HG03039 (cell line): ENCODE data around the gene NFASC.

Experiments used
- ATAC-seq: cut with Tn5 transposase; IDR thresholded peaks from one replicate; pipeline ENCODE4 v1.9.1; 2021; ENCODE audit warnings: mild to moderate bottlenecking, moderate library complexity; ENCODE audit not compliant: unreplicated experiment

NFASC gene

DNA sequence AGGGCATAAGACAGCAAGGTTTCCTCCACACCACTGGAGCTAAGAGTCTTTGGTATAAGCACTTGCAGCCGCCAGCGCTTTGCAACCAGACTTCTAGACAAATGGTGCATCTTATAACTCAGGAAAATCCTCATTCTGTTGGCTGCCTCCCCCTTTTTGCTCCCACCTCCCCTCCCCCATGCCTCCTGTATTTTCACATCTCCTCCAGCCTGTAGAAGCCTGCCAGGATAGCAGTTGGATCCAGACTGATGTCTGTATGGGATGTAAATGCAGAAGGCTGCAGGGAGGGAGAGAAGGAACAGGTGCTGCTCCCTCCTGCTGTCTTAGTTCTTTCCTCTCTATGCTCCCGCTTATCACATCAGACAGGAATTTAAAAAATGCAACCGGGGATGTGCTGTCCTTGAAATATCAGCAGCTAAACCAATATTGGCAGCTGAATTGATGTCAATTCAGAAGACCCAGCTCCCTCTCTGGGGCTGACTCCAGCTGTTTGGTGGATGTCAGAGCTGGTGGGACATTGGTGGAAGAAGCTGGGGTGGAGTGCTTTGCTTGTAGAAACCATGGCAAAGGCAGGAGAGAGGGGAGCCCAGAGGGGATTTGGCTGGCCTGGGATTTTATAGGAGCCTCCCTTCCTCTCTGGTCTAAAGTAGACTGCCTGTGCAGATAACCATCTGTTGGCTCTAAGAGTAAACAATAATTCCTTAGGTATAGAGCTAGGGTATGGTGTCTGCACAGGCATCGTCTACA, 53.5 kb downstream of the NFASC start:
- no peak for ATAC-seq

DNA sequence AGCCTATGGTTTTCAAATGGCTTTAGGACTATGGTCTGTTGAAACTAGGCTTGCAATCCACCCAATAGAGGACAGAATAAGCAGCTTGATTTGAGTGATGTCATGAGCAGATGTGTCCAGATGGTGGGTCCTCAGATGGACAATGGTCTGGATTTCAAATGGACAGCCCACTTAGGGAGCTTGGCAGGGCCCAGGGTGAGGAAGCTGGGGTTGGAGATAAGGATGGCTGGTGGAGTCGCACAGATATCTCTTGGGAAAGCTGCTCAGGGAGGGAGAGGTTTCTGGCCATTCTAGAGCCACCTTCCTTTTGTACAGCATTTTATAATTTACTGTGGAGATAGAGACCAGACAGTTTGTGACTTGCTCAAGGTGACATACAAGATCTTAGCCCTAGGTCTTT, 55.0 kb downstream of the NFASC start:
- no peak for ATAC-seq

DNA sequence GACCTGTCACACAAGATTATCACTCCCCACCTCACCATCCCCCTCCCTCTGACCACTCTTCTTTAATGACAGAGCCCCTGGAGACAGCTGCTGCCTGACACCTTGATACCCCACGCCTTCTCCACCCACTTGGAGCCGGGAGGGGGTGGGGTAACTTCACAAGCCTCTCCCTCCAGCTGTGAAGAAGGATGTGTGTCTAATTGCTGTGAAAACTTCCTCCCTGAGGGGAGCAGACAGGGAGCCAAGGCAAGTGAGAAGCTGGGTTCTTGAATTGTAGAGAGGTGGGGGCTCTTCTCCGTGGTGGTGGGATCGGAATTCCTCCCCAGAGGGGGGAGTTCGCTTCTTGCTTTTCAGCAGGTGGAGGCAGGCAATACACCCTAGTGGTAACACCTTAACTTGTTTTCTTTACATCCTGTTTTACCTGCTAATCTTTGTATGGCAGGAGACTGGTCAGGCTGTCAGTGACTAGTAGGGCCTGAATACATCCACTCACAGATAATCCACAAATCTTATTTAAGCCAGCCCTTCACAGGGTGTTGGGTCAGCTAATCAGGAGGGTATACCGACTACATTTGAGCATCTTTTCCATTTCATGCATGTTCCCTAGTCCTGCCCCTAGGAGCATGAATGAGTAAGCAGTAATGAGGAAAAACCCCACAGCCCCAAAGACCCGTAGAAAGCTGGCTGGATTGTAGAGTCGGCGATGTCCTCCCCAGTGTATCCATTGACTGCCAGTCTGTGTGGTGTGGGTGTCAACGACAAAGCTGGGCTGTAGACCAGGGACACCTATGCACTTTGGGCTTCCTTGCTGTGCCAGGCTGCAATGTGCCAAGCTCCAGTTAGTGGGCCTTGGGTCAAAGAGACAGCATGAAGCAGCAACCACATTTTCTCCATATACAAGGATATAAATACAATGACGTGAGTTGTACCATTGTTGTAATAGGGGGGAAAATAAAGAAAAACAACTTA, 57.3 kb downstream of the NFASC start:
- ATAC-seq: no peak

DNA sequence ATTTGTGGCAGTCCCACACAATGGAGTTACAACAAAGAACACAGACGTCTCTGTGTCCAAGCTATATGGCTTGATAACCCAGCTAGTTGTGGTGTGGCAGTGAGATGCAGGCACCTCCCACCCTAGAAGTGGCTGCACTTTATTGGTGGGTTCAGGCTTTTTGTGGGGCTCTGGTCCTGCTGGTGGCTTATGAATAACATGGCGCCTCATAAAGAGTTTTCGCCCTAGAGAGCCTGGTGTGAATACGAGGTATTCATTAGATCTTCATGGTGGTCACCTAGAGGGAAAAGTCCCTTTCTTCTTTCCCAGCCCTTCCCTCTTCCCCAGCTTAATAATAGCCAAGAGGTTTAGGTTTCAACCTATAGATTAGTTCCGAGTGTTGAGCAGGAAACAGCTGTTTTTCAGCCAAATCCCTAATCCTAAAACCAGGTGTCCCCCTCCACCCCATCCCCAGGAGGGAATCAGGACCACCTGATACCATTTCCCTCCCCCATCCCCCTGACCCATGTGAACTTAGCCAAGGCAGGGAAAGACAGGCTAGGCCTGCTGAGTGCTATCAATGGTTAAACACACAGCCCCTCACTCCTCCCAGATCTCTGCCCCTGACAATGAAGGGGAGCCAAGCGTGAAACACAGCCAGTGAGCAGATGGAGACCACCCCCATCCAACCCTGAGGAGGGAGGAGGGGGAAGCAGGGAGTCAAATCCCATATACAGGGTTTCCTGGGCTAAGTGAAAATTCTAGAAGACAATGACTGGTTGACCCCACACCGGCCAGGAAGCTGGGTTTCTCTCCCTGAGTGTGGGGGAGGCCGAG, 58.2 kb downstream of the NFASC start:
- ATAC-seq: no peak

DNA sequence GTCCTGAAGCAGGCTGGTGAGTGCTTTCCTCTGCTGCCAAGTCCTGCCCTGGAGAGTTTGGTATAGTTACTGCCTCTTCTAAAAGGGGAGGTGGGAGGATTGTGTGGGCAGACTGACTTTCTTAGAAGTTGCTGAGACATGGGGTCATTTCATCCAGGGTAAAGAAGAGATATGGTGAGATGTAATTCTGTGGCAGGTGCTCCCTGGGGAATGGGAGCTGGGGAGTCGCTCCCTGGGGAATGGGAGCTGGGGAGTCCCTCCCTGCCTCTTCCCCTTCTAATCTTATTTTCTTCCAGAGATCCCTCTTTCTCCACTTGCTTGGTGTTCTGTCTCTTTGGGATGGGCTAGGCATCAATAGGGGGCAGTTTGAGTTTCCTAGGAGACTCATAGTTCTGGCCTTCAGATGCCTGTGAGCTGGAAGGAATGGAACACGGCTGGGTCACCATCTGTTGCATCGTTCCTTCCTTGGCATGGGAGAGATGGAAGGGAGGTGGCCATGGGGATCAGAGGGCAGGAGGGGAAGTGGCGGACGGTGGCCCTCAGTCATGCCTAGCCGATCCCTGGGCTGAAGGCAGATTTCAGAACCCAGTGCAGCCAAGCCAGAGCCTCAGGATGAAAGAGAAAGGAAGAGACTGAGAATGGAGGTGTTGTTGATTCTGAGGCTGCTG, 59.0 kb downstream of the NFASC start:
- no peak for ATAC-seq

DNA sequence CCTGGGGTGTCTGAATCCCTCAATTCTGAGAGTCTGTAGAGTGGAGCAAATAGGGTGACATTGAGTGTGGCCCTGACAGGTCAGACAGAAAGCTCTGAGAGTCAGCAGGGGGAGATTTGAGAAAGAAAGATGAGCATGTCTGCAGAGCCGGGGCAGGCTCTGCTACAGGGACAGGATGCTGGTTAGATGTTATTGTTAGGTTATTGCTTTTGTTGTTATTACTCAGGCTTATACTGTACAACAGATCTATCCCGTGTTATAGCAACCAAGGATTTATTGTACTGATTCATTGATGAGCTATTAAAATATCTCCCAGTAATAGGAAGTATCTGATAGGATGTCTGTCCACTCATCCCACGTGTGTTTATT, 59.5 kb downstream of the NFASC start:
- no peak for ATAC-seq

DNA sequence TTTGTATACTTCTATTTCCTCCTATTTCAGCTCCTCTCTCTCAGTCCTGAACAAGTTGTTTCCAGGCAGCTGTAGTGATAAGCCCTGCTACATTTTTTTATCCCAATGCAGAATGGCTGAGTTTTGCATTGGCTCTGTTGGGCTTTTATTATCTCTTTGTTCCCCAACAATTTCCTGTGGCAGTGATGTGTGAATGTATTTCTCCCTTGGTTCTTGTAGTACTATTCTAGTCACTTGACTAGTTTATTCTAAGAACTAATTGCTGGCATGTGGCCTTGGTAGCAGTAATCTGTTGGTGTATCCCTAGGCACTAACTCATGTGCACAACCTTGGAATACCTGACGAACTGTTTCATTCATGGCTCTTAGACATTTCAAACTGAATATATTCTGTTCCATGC, 60.7 kb downstream of the NFASC start:
- no peak for ATAC-seq

DNA sequence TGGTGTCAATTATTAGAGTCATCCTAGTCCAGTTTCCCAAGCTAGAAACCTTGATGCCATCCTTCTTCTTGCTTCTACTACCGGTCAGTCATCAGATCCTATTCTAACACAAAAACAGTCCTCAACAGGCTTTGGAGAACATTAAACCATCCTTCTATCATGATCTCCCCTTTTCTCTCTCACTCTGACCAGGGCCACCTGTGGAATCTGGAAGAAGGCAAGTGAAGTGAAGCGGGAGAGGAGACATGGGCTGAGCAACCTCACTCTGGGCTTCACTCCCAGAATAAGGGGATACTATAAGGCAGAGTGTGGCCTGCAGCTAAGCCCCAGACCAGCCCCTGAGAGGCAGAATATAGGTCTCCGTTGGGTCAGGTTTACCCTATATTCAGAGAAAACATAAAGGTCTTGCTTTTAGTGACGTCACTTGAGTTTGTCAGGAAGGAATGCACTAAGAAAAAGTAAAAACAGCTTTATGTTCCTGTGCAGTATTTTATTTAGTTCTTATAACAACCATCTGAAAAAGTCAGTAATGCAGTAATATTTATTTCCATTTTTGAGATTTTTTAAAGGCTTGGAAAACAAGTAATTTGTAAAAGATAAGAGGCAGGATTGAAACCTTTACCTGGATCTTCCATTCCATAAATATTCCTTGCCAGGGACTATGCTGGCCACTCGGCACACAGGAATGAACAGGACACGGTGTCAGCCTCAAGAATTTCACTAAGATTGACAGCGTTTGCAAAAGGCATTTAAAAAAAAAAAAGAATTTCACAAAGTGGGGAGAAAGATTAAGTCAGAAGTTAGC, 61.3 kb downstream of the NFASC start:
- ATAC-seq: no peak

DNA sequence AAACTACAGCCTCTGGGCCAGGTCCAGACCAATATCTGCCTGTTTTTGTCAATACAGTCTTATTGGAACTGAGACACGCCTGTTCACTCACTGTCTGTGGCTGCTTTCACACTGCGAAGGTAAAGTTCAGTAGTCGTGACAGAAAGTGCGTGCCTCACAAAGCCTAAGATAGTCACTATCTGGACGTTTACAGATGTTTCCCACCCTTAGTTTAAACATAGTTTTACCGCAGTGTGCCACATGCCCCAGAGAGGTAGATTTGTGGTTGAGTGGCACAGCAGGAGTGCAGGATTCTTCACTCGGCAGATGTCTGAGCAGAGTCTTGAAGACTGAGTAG, 61.9 kb downstream of the NFASC start:
- no peak for ATAC-seq

DNA sequence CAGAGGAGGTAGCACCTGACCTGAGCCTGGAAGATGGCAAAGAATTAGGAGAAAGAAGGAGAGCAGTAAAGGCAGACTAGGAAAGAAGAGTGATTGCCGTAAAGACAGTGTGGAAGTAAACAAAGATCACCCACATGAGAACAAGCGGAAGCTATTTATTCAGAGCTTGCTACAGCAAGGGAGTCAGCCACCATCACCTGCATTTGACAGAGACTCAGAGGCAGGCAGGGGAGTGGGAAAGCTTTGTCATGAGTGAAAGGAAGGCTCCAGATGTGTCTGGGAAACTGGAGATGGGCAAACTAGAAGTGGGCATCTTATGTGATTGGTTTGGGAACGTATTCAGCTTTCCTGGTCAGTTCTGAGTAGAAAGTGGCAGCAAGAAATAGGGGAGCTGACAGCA, 64.5 kb downstream of the NFASC start:
- ATAC-seq: no peak

DNA sequence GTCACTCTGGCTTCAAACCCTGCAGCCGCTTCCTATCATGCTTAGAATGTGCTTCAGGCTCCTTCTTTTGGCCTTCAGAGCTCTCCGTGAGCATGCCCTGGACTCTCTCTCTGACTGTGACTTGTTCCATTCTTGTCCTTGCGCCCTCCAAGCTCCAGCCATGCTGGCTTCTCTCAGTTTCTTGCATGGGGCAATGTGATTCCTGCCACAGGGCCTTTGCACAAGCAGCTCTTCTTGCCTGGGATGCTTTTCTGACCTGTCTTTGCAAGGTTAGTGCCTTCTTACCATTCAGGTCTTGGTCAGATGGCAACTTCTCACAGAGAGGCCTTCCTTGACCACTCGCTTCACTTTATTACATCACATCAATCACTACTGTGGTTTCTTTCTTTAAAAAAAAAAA, 66.1 kb downstream of the NFASC start:
- ATAC-seq: no peak

DNA sequence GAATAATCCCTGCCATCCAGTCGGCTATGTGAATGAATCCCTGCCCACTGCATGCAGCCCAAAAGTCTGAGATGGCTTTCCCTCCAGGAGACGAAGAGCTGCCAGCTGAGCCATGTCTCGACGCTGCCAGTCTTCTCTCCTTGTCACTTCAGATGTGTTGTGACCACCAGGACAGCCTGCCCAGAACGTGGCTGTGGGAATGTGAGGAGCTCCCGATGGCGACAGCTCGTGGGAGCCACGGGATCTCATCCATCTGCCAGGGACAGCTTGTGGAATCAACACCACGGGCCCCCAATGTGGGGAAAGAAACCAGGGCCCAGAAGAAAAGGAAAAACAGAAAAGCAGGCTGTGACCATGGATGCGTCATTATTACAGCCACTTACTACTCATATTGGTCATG, 67.2 kb downstream of the NFASC start:
- ATAC-seq: no peak

DNA sequence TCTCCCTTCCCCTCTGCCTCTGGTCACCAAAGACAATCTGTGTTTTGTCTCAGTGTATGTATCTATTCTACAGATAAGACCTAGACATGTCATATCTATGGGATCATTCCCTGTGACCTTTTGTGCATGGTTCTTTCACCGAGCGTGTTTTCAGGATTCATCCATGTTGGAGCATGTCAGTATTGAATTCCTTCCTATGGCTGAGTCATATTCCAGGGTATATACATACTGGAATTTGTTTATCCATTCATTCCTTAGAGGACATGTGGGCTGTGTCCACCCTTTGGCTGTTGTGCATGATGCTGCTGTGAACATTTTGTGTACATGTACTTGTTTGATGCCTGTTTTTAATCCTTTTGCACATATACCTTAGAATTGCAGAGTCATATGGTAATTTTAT, 69.9 kb downstream of the NFASC start:
- ATAC-seq: no peak

DNA sequence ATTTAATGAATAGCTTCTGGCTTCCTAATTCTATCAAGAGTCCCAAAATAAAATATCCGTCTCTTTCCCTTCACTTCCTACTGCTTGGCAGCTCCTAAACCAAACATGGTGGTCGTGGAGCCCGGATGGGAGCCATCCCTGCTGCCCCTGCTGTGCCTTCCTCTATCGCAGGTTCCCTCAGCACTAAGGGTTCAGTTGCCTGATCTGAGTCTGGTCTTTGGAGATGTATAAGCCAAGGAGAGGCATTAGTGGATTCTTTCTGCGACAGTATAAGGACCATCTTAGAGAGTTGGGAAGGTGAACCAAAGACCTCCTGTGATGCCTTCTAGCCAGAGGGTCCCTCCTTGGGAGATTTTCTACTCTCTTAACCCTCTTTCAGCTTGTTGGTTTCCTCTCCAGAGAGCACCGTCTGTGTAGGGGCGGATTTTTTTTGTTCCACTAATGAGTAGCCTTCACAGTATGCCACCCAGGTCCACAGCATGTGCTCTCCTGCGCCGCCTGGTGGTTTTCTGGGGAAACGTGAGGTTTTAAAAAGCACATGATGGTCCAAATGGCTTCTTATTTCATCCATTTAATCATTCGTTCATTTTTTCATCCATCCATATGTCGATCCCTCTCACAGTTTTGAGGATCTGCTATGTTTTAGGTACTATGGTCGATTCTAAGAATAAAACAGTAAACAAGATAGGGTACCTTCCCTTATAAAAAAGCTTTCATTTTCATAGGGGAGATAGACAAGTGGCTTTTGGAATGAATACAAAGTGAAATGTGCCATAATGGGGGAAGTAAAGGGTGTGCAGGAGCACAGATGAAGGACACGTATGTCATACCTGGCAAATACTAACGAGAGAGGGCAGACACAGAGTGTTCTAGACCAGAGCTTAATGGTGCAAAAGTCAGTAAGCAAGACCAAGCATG, 71.0 kb downstream of the NFASC start:
- ATAC-seq: no peak

DNA sequence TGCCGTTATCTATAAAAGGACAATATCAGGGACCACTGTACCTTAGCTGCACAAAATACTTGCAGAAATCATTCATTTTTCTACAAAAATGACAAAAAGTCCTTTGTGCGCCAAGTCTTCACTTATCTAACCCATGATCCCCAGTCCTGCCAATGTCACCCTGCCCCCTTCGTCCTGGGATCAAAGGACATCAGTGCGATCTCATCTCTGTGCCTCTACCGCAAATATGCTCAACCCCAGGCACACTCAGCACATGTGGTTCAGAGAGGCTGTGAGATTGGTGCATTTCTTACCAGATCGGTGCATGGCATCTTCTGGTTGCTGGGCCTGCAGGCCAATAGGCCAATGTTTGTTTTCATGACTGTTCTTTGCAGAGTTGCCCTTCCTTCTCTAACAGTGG, 72.8 kb downstream of the NFASC start:
- no peak for ATAC-seq

DNA sequence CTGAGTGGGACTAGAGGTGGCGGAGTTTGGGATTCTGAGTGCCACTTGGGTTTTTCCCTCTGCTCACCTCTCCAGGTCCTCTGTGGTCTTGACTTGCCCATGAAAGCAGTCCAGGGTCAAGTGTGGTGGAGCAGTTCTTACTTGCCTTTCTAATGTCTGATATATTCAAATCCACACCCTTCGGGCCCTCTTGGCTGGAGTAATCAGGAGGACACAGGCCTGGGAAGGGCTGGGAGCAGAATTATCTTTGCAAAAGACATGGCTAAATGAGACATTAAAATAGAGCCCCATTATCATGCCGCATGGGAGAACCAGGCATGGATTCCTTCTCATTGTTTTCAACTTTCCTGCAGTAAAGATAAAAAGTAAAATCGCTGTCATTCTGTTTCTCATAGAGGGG, 74.0 kb downstream of the NFASC start:
- ATAC-seq: no peak

DNA sequence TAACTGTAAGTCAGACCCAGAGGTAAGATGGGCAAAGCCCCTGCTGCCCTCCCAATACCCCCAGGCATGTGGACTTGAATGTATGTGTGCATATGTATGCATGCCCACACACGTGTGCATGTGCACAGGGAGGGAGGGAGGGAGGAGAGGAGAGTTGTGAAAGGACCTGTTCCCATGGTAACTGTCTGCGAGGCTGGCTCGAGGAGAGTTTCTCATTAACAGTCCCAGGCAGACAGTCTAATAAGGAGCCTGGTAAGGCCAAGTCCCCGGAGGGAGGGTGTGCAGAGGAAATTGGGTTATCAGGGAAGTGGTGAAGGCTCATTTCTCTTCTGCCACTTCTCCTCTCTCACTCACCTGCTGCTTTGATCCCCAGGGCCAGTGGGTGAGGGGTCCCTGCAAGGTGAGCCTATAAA, 74.9 kb downstream of the NFASC start:
- no peak for ATAC-seq

DNA sequence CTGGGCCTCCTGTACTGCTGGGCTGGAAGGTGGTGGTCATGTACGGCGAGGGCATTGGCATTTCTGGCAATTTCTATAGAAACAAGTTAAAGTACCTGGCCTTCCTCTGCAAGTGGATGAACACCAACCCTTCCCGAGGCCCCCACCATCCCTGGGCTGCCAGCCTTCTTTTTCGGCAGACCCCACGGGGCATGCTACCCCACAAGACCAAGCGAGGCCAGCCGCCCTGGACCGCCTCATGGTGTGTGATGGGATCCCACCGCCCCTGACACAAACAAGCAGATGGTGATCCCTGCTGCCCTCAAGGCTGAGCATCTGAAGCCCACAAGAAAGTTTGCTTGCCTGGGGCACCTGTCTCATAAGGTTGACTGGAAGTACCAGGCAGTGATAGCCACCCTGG, 76.0 kb downstream of the NFASC start:
- ATAC-seq: no peak

DNA sequence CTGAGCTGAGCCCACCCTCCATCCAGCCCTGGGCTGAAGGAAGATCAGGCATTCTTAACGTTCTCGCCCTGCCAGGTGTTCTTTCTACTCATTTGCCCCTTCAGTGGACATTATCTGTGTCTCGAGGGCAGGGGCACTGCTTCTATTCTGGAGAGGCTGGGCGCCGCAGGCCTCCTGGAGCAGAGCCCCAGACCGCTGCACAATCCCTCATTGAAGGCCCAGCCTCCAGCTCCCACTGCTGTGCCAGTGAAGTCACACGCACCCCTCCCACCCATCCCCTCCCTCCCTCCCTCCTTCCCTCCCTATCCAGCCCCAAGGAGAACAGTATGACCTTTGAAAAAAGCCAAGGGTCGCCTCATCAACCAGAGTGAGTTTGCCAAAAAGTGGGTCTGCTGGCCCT, 76.7 kb downstream of the NFASC start:
- ATAC-seq: no peak
